ENCODE measurements around the gene SOX8. TPM values are rescaled to one million over a fixed set of nuclear protein-coding genes. Genes with fewer than 3 reads are reported as not detected.

The SOX8 gene
- total and polyA plus RNA-seq, 2 experiments from 2014 or later, result 5.7 to 26.2 TPM

DNA sequence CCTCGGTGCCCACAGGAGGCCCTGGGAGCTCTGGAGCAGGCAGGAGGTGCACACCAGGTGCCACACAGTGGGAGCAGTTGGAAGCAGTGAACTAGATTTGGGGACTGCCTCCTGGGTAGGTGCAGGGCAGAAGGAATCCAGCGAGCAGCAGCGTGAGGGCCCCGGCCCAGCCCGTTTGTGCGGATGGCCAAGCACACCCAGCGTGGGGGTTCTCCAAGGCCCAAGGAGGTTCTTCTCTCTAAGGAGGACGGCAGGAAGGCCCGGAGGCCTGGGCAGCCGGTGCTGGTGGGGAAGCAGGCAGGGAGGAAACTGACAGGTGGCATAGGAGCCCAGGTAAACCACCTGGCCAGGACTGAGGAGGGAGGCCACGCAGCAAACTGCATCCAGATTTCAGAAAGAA lies 17.0 kb downstream of the SOX8 start (continued):
- no peak for TF ChIP-seq ZNF462 (CRISPR knock-in tag; IDR thresholded peaks at IDR 0.05)

DNA sequence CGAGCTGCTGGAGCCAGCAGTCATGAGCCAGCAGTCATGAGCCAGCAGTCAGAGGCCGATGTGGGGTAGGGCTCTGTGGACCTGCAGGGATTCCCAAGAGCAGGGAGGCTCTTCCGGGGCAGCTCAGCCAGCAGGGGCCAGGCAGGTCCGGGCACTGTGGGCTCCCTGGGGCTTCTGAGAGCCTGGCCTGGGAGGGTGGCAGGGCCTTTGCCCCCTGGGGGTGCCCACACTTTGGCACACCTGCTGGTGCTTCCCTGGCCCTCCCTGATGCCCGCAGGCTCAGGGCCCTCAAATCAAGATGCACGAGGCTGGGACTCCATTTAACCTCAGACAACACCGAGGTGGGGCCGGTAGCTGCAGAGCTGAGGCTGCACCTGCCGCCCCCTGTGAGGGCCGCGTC lies 18.1 kb downstream of the SOX8 start:
- no peak overlapping the region for H2AFZ ChIP-seq
- no peak overlapping the region for H3K4me3 Mint-ChIP-seq
- H3K4me1 Mint-ChIP-seq, result peaks cover 12% of the 10 kb centered on the region
- no peak for TF ChIP-seq NANOG (IDR thresholded peaks at IDR 0.05; ENCODE audit: borderline replicate concordance)
- TF ChIP-seq STAT1 (IDR thresholded peaks at IDR 0.05; ENCODE audit: unreplicated experiment), result no peak
- TF ChIP-seq ZNF331 (CRISPR knock-in tag; IDR thresholded peaks at IDR 0.05; ENCODE audit: low read depth), result no peak
- TF ChIP-seq REST (IDR thresholded peaks at IDR 0.05; ENCODE audit: unreplicated experiment), result no peak
- TF ChIP-seq EZH2 (IDR thresholded peaks at IDR 0.05; ENCODE audit: low read depth, unreplicated experiment), result no peak
- no peak for TF ChIP-seq ZNF462 (CRISPR knock-in tag; IDR thresholded peaks at IDR 0.05)
- H4K20me1 ChIP-seq (replicated peaks; ENCODE audit: insufficient read depth), result no peaks in the 10 kb centered on the region
- H3K36me3 ChIP-seq (ENCODE audit: insufficient read depth), result no peaks in the 10 kb centered on the region
- no peak for DNase-seq (ENCODE audit: low spot score)
- no peaks in the 10 kb centered on the region for H3K27me3 ChIP-seq (ENCODE audit: insufficient read depth)
- H3K36me3 Mint-ChIP-seq (ENCODE audit: low read depth), result peaks cover 8% of the 10 kb centered on the region; the same call in 1 of the 3 replicates
- no peak overlapping the region for H3K4me2 ChIP-seq
- H3K9me2 ChIP-seq (ENCODE audit: insufficient read depth), result no peaks in the 10 kb centered on the region
- H3K79me2 ChIP-seq (replicated peaks; ENCODE audit: insufficient read depth), result no peaks in the 10 kb centered on the region
- no peaks in the 10 kb centered on the region for H3F3A ChIP-seq (replicated peaks; ENCODE audit: low read depth)
- ATAC-seq, result no peak
- peaks cover 21% of the 10 kb centered on the region; the same call in 2 of the 3 replicates for H3K9me3 Mint-ChIP-seq
- H3K27ac Mint-ChIP-seq, result no peak overlapping the region
- H3K27ac ChIP-seq (ENCODE audit: low read depth), result no peak overlapping the region
- H3K4me3 ChIP-seq, result no peak overlapping the region
- H3K27me3 Mint-ChIP-seq (ENCODE audit: insufficient read depth, low read depth, poor library complexity), result peaks cover 10% of the 10 kb centered on the region
- no peaks in the 10 kb centered on the region for H3K4me1 ChIP-seq (ENCODE audit: insufficient read depth)
